ENCODE results near the gene DNAH1. TPM values are rescaled to one million over a fixed set of nuclear protein-coding genes. Genes with fewer than 3 reads are reported as not detected.
A peak's percentile ranks its signal among the peaks of the same experiment; 100 is the strongest.

The DNAH1 gene
- total RNA-seq, 1 donor from 2014 or later, result 10.6 TPM

- intact Hi-C loops (cut with micrococcal nuclease), result no loop called here
- H3K36me3 Mint-ChIP-seq (ENCODE audit: low read depth), result peaks cover 7% of the 10 kb centered on the region
- no peaks in the 10 kb centered on the region for H3K27me3 Mint-ChIP-seq
- peak overlapping the region; percentile 60 for H3K27ac Mint-ChIP-seq
- no peaks in the 10 kb centered on the region for H3K9me3 Mint-ChIP-seq
- H3K4me1 Mint-ChIP-seq, result peaks cover 18% of the 10 kb centered on the region
- H3K4me3 Mint-ChIP-seq, result no peak overlapping the region
- DNase-seq, result peak; percentile 70
Measured at GRCh38 chr3:52310861-52311575, 5.1 kb upstream of the DNAH1 start.

- no peak for DNase-seq
- Mint-ChIP-seq H3K4me3 (no peak overlapping the region), H3K27ac (no peak overlapping the region), H3K9me3 (no peaks in the 10 kb centered on the region), H3K36me3 (ENCODE audit: low read depth) (peaks cover 5% of the 10 kb centered on the region), H3K27me3 (no peaks in the 10 kb centered on the region), H3K4me1 (peaks cover 22% of the 10 kb centered on the region)
- intact Hi-C loops (cut with micrococcal nuclease), result no loop called here
Measured at GRCh38 chr3:52311576-52312119, 4.5 kb upstream of the DNAH1 start.

GRCh38 chr3:52313188-52313773 lies 2.8 kb upstream of the DNAH1 start:
- intact Hi-C loops (cut with micrococcal nuclease), result no loop called here
- peaks cover 32% of the 10 kb centered on the region for H3K4me1 Mint-ChIP-seq
- no peaks in the 10 kb centered on the region for H3K27me3 Mint-ChIP-seq
- H3K27ac Mint-ChIP-seq, result no peak overlapping the region
- H3K36me3 Mint-ChIP-seq (ENCODE audit: low read depth), result peaks cover 5% of the 10 kb centered on the region
- no peak for DNase-seq
- no peak overlapping the region for H3K4me3 Mint-ChIP-seq
- no peaks in the 10 kb centered on the region for H3K9me3 Mint-ChIP-seq

GRCh38 chr3:52313774-52314188 lies 2.3 kb upstream of the DNAH1 start:
- H3K4me3 Mint-ChIP-seq, result no peak overlapping the region
- H3K27me3 Mint-ChIP-seq, result no peaks in the 10 kb centered on the region
- peaks cover 5% of the 10 kb centered on the region for H3K36me3 Mint-ChIP-seq (ENCODE audit: low read depth)
- no peaks in the 10 kb centered on the region for H3K9me3 Mint-ChIP-seq
- H3K4me1 Mint-ChIP-seq, result peaks cover 35% of the 10 kb centered on the region
- DNase-seq, result no peak
- no peak overlapping the region for H3K27ac Mint-ChIP-seq
- intact Hi-C loops (cut with micrococcal nuclease), result no loop called here

- no peak for DNase-seq
- Mint-ChIP-seq H3K27ac (peak overlapping the region; percentile 51), H3K27me3 (no peaks in the 10 kb centered on the region), H3K4me1 (peaks cover 35% of the 10 kb centered on the region), H3K4me3 (no peak overlapping the region), H3K9me3 (no peaks in the 10 kb centered on the region), H3K36me3 (ENCODE audit: low read depth) (peaks cover 3% of the 10 kb centered on the region)
- intact Hi-C loops (cut with micrococcal nuclease), result no loop called here
Measured at GRCh38 chr3:52314489-52314888, 1.6 kb upstream of the DNAH1 start.

GRCh38 chr3:52315006-52315405 lies 1.1 kb upstream of the DNAH1 start:
- peaks cover 35% of the 10 kb centered on the region for H3K4me1 Mint-ChIP-seq
- no peaks in the 10 kb centered on the region for H3K36me3 Mint-ChIP-seq (ENCODE audit: low read depth)
- no peak for DNase-seq
- H3K27ac Mint-ChIP-seq, result no peak overlapping the region
- no peaks in the 10 kb centered on the region for H3K27me3 Mint-ChIP-seq
- intact Hi-C loops (cut with micrococcal nuclease), result no loop called here
- no peaks in the 10 kb centered on the region for H3K9me3 Mint-ChIP-seq
- H3K4me3 Mint-ChIP-seq, result no peak overlapping the region

GRCh38 chr3:52317208-52318000 lies 1.3 kb downstream of the DNAH1 start:
- DNase-seq, result peak; percentile 94
- Mint-ChIP-seq H3K27ac (no peak overlapping the region), H3K36me3 (ENCODE audit: low read depth) (no peaks in the 10 kb centered on the region), H3K4me3 (peak overlapping the region; percentile 73), H3K4me1 (peaks cover 25% of the 10 kb centered on the region), H3K9me3 (no peaks in the 10 kb centered on the region), H3K27me3 (no peaks in the 10 kb centered on the region)
- intact Hi-C loops (cut with micrococcal nuclease), result no loop called here

- intact Hi-C loops (cut with micrococcal nuclease), result no loop called here
- peak overlapping the region; percentile 62 for H3K27ac Mint-ChIP-seq
Measured at GRCh38 chr3:52318186-52318816, 2.2 kb downstream of the DNAH1 start.

GRCh38 chr3:52319921-52320595 lies 3.9 kb downstream of the DNAH1 start:
- Mint-ChIP-seq H3K27me3 (no peaks in the 10 kb centered on the region), H3K4me3 (no peak overlapping the region), H3K36me3 (ENCODE audit: low read depth) (no peaks in the 10 kb centered on the region), H3K27ac (no peak overlapping the region), H3K4me1 (peaks cover 16% of the 10 kb centered on the region), H3K9me3 (no peaks in the 10 kb centered on the region)
- intact Hi-C loops (cut with micrococcal nuclease), result no loop called here
- no peak for DNase-seq

More at GRCh38 chr3:52318186-52318816, 2.2 kb downstream of the DNAH1 start:
- Mint-ChIP-seq H3K4me3 (no peak overlapping the region), H3K4me1 (peaks cover 21% of the 10 kb centered on the region), H3K36me3 (ENCODE audit: low read depth) (no peaks in the 10 kb centered on the region), H3K27me3 (no peaks in the 10 kb centered on the region), H3K9me3 (no peaks in the 10 kb centered on the region)
- DNase-seq, result no peak

GRCh38 chr3:52321481-52321880 lies 5.4 kb downstream of the DNAH1 start:
- no peaks in the 10 kb centered on the region for H3K36me3 Mint-ChIP-seq (ENCODE audit: low read depth)
- intact Hi-C loops (cut with micrococcal nuclease), result no loop called here
- H3K4me1 Mint-ChIP-seq, result peaks cover 14% of the 10 kb centered on the region
- H3K4me3 Mint-ChIP-seq, result no peak overlapping the region
- H3K9me3 Mint-ChIP-seq, result no peaks in the 10 kb centered on the region
- no peak for DNase-seq
- no peaks in the 10 kb centered on the region for H3K27me3 Mint-ChIP-seq
- H3K27ac Mint-ChIP-seq, result no peak overlapping the region

- Mint-ChIP-seq H3K4me3 (no peak overlapping the region), H3K36me3 (ENCODE audit: low read depth) (no peaks in the 10 kb centered on the region), H3K27me3 (no peaks in the 10 kb centered on the region), H3K9me3 (no peaks in the 10 kb centered on the region), H3K27ac (no peak overlapping the region), H3K4me1 (peaks cover 8% of the 10 kb centered on the region)
- intact Hi-C loops (cut with micrococcal nuclease), result no loop called here
- DNase-seq, result no peak
Measured at GRCh38 chr3:52322466-52322865, 6.3 kb downstream of the DNAH1 start.

- intact Hi-C loops (cut with micrococcal nuclease), result no loop called here
- Mint-ChIP-seq H3K4me3 (no peak overlapping the region), H3K27ac (no peak overlapping the region), H3K9me3 (no peaks in the 10 kb centered on the region), H3K4me1 (no peaks in the 10 kb centered on the region), H3K36me3 (ENCODE audit: low read depth) (no peaks in the 10 kb centered on the region), H3K27me3 (no peaks in the 10 kb centered on the region)
- DNase-seq, result no peak
Measured at GRCh38 chr3:52323526-52324295, 7.6 kb downstream of the DNAH1 start.

GRCh38 chr3:52324676-52325075 lies 8.6 kb downstream of the DNAH1 start:
- Mint-ChIP-seq H3K36me3 (ENCODE audit: low read depth) (no peaks in the 10 kb centered on the region), H3K27ac (no peak overlapping the region), H3K27me3 (no peaks in the 10 kb centered on the region), H3K9me3 (no peaks in the 10 kb centered on the region), H3K4me3 (no peak overlapping the region), H3K4me1 (no peaks in the 10 kb centered on the region)
- DNase-seq, result no peak
- intact Hi-C loops (cut with micrococcal nuclease), result no loop called here
